Nephron progenitor cell (in vitro differentiated cells): ENCODE results near the gene COL4A6.
"Not testable (repeated sequence)": the region's sequence is repeated elsewhere in the genome, so short reads cannot be mapped to it uniquely, and the experiment has no call there.

ENCODE experiments used
- DNase-seq: peaks from one replicate; pipeline ENCODE4 v3.0.0; 2021
- H3K27ac Mint-ChIP-seq: 2 replicates; pipeline ENCODE4 v1.8.0; 2021; ENCODE audit warnings: mild to moderate bottlenecking, moderate library complexity, mixed read lengths
- H3K27me3 Mint-ChIP-seq: 2 replicates; pipeline ENCODE4 v1.8.0; 2021; ENCODE audit warnings: mild to moderate bottlenecking, low read depth, mixed read lengths; ENCODE audit not compliant: poor library complexity
- H3K36me3 Mint-ChIP-seq: 2 replicates; pipeline ENCODE4 v1.8.0; 2021; ENCODE audit warnings: low read depth, mixed read lengths
- H3K4me1 Mint-ChIP-seq: 2 replicates; pipeline ENCODE4 v1.8.0; 2021; ENCODE audit warnings: mixed read lengths
- H3K4me3 Mint-ChIP-seq: 2 replicates; pipeline ENCODE4 v1.8.0; 2021; ENCODE audit warnings: mild to moderate bottlenecking, moderate library complexity, mixed read lengths
- H3K9me3 Mint-ChIP-seq: 2 replicates; pipeline ENCODE4 v1.8.0; 2021; ENCODE audit warnings: mild to moderate bottlenecking, moderate library complexity, mixed read lengths
- CTCF ChIP-seq: fragments of 200-600 bp; sonication (generic); IDR thresholded peaks from 2 replicates; pipeline ENCODE4 v1.5.0; 2021; ENCODE audit warnings: antibody characterized with exemption

COL4A6 gene

GRCh38 chrX:108438110-108438623 is at the start of gene COL4A6:
COL4A6 (minus strand) TSS chrX:108438422; CDS start chrX:108438196, 226 bp downstream.
- Mint-ChIP-seq H3K9me3 (peaks cover 5% of the 10 kb centered on the region), H3K36me3 (peaks cover 12% of the 10 kb centered on the region), H3K4me3 (peak within 1 kb of the TSS; percentile 99), H3K27ac (peak within 1 kb of the TSS; percentile 97), H3K4me1 (peaks cover 60% of the 10 kb centered on the region), H3K27me3 (peaks cover 3% of the 10 kb centered on the region)
- DNase-seq = peak; percentile 82
- no peak for TF ChIP-seq CTCF

GRCh38 chrX:108485960-108486359 is 47.7 kb upstream of the COL4A6 start:
- no peak for TF ChIP-seq CTCF
- no peak overlapping the region for H3K4me3 Mint-ChIP-seq
- no peak overlapping the region for H3K27ac Mint-ChIP-seq
- H3K36me3 Mint-ChIP-seq = peaks cover 63% of the 10 kb centered on the region
- H3K27me3 Mint-ChIP-seq = no peaks in the 10 kb centered on the region
- no peak for DNase-seq
- peaks cover 37% of the 10 kb centered on the region for H3K9me3 Mint-ChIP-seq
- H3K4me1 Mint-ChIP-seq = no peaks in the 10 kb centered on the region

- DNase-seq = no peak
- Mint-ChIP-seq H3K4me3 (no peak overlapping the region), H3K9me3 (peaks cover 53% of the 10 kb centered on the region), H3K36me3 (peaks cover 81% of the 10 kb centered on the region), H3K4me1 (no peaks in the 10 kb centered on the region), H3K27ac (no peak overlapping the region), H3K27me3 (no peaks in the 10 kb centered on the region)
- TF ChIP-seq CTCF = no peak
Observed at GRCh38 chrX:108484251-108484650, 46.0 kb upstream of the COL4A6 start.

GRCh38 chrX:108481528-108481927 is 43.3 kb upstream of the COL4A6 start:
- H3K4me3 Mint-ChIP-seq, DNase-seq, H3K27me3 Mint-ChIP-seq, H3K4me1 Mint-ChIP-seq, H3K27ac Mint-ChIP-seq: not testable (repeated sequence)
- Mint-ChIP-seq H3K36me3 (peaks cover 93% of the 10 kb centered on the region), H3K9me3 (peaks cover 70% of the 10 kb centered on the region)

- TF ChIP-seq CTCF = no peak
- H3K4me1 Mint-ChIP-seq = no peaks in the 10 kb centered on the region
- H3K27me3 Mint-ChIP-seq = no peaks in the 10 kb centered on the region
- H3K36me3 Mint-ChIP-seq = peaks cover 91% of the 10 kb centered on the region
- no peak overlapping the region for H3K4me3 Mint-ChIP-seq
- H3K27ac Mint-ChIP-seq = no peak overlapping the region
- peaks cover 84% of the 10 kb centered on the region for H3K9me3 Mint-ChIP-seq
- DNase-seq = no peak
Observed at GRCh38 chrX:108473979-108474378, 35.8 kb upstream of the COL4A6 start.

- H3K4me3 Mint-ChIP-seq = no peak overlapping the region
- no peak for DNase-seq
- H3K36me3 Mint-ChIP-seq = peaks cover 78% of the 10 kb centered on the region
- no peaks in the 10 kb centered on the region for H3K27me3 Mint-ChIP-seq
- TF ChIP-seq CTCF = no peak
- H3K9me3 Mint-ChIP-seq = peaks cover 58% of the 10 kb centered on the region
- H3K4me1 Mint-ChIP-seq = no peaks in the 10 kb centered on the region
- no peak overlapping the region for H3K27ac Mint-ChIP-seq
Observed at GRCh38 chrX:108468486-108468885, 30.3 kb upstream of the COL4A6 start.
